HG03064 (cell line): ENCODE data around the gene LBHD2.

Experiments
- ATAC-seq: cut with Tn5 transposase; IDR thresholded peaks from one replicate; pipeline ENCODE4 v1.9.1; 2021; ENCODE audit warnings: low read depth; ENCODE audit not compliant: unreplicated experiment

Gene LBHD2

DNA sequence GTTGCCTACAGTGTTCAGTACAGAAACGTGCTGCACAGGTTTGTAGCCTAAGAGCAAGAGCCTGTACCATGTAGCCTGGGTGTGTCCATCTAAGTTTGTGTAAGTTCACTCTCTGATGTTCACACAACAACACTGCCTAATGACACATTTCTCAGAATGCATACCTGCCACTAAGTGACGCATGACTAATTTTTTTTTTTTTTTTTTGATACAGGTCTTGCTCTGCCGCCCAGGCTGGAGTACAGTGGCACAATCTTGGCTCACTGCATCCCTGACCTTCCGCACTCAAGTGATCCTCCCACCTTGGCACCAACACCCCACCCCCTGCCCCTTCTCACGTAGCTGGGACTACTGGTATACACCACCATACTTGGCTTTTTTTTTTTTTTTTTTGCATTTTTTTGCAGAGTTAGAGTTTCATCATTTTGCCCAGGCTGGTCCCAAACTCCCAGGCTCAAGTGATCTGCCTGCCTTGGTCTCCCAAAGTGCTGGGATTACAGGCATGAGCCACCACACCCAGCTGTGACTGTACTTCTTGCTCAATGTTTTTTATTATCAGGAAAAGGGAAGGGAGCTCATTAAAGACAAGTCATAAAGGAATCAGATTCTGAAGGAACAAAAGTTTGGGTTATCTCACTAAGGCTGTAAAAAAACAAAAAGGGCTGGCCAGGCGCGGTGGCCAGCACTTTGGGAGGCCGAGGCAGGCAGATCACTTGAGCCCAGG, 16.6 kb upstream of the LBHD2 start:
- no peak for ATAC-seq

- ATAC-seq: no peak
Measured at GRCh38 chr14:103068351-103069073, 15.5 kb upstream of the LBHD2 start.

- no peak for ATAC-seq
Measured at GRCh38 chr14:103070263-103070885, 13.6 kb upstream of the LBHD2 start.

DNA sequence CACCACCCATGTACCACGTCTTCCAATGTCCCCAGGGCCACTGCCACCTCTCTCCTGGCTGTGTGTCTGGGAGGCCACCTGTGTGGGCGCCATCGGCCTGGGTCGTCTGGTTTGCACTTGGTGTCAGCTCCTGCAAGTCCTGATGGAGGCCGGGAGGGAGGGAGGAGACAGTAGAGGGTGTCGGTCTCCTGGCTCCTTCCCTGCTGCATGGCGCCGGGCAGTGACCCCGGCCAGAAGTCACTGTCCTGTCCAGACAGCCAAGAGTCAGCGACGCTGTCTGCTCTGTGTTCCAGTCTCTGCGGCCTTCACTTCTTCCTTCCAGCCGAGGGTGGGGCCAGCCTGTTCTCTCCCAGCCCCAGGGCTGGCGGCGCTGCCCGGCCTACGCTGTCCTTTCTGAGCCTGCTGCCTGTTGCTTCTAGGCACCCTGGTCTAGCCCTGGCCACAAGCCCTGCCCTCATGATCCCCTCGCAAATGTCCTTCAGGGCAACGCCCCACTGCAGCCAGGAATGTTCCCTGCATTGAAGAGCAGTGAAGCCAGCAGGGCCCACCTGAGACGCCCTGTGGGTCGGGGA, 13.0 kb upstream of the LBHD2 start:
- no peak for ATAC-seq

- ATAC-seq: no peak
Measured at GRCh38 chr14:103071544-103072251, 12.3 kb upstream of the LBHD2 start.

GRCh38 chr14:103072595-103073366, 11.2 kb upstream of the LBHD2 start:
- ATAC-seq: no peak

DNA sequence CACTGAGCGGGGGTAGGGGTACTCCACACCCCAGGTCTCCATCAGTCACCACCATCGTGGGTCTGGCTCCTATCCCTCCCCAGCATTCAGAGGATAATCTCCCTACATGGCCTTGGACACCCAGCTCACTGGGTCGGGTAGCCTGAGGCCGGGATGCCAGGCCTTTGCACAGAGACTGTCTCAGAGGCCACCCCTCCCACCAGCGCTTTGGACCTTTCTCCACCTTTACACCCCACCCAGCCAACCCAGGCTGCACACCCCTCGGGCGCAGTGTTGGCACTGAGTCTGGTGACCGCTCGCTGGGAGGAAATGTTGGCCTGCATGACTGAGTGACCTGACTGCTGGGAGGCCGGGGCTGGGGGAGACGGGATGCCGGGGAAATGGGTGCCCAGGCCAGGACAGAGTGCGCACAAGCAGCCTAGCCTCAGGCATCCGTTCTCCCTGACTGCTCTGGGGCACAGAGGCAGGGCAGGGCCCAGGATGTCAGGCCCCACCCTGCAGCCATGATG, 10.6 kb upstream of the LBHD2 start:
- no peak for ATAC-seq

DNA sequence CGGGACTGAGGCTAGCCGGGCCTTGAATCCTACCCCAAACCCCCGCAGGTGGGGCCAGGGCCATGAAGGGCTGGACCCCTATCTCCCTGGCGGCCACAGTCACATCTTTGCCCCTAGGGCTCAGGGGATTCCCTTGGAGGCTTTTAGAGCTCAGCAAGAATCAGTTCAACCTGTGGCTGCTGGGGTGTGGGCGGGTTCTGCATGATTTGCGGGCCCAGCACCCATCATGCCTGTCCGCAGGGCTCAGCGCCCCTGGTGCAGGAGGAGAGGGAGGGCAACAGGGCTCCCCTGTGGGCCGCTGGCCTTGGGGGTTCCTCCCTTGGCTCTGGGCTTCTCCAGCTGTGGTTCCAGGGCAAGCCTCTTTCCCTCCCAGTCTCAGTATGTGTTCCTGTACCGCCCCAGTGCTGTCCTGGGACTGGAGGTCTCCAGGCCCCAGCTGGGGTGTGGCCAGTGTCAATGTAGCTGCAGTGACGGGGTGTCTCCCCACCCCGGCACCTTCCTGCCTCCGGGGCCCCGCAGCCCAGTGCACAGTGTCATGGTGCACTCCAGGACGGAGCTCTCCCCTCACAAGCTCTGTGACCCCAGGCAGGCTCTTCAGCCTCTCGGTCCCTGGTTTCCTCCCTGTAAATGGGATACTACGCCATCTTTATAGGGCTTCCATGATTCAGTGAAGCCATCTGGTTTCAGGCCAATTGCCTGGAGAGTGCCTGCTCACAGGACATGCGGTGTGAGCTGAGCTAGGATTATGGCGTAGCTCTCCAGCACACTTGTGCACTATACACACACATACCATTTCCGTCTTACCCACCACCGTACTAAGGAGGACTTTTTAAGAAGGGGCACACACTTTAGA, 9.9 kb upstream of the LBHD2 start:
- ATAC-seq: no peak

DNA sequence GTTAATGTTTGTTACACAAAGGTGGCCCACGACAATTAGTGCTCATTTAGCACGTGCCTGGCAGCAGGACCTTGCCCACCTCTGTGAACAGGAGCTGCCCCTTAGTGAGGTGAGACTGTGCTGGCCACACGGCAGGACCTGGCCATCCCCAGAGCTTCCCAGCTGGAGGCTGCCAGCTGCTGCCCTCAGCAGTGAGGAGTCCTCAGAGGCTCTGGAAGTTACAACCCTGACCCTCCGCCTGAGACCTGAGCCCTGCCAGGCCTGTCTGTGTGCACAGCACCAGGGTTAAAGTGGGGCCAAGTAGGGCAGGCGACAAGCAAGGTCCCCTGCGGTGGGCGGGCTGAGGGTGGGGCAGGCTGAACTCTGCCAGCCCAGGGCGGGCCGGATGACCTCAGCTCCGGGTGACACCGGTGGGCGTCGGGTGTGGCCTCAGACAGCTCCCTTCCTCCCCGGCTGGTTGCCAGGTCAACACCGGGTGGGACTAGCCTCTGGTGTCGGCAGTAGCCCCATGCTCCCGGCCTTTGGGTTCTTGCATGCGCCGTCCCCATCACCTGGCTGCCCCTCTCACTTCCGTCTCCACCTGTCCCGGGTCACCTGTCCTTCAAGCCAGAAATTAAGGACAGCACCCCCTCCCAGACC, 9.2 kb upstream of the LBHD2 start:
- no peak for ATAC-seq

DNA sequence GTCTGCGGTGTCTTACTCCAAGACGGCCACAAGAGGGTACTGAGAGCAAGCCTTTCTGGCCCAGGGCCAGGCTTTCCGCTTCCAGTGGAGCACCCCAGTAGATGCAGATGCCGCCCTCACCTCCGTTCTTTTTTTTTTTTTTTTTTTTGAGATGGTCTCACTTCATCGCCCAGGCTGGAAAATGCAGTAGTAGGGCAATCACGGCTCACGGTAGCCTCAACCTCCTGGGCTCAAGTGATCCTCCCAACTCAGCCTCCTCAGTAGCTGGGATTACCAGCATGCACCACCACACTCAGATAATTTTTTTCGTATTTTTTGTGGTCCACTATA, 5.6 kb upstream of the LBHD2 start:
- no peak for ATAC-seq

GRCh38 chr14:103078860-103079587, 5.0 kb upstream of the LBHD2 start:
- ATAC-seq: no peak

DNA sequence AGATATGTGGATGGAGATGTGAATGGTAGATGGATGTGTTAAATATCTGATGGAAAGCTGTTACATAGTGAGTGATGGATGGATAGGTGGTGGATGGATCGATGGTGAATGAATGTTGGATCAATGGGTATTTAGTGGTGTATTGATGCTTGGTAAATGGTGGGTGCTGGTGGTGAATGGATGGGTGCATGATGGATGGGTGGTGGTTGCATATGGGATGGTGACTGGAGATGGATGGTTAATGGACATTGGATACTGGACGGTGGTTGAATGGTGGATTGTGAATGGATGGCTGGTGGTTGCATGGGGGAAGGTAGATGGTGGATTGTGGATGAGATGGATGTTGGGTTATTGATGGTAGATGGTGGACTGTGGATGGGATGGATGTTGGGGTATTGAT, 2.1 kb upstream of the LBHD2 start:
- no peak for ATAC-seq

GRCh38 chr14:103085106-103086091, 1.4 kb downstream of the LBHD2 start:
- ATAC-seq: no peak

GRCh38 chr14:103086771-103087342, 2.8 kb downstream of the LBHD2 start:
- ATAC-seq: no peak

DNA sequence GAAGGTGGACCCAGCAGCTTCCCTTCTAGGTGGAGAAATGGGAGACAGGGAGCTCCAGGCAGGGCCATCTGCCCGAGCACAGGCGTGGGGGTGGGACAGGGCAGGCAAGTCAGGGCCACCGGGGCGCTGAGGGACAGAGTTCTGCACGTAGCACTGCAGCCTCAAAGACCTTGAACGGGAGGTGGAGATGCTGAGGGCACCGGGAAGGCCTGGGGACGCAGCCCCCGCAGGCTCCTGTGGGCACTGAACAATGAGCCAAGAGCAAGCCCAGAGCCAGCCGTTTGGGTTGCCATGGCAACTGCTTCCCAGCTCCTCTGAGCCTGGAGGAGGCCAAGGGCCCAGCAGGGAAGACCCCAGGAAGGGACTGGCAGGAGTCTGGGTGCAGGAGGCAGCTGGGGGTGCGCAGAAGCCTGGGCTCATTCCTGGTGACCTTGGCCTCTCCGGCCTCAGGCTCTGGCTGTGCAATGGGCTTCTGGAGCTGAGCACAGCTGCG, 3.4 kb downstream of the LBHD2 start:
- ATAC-seq: no peak

DNA sequence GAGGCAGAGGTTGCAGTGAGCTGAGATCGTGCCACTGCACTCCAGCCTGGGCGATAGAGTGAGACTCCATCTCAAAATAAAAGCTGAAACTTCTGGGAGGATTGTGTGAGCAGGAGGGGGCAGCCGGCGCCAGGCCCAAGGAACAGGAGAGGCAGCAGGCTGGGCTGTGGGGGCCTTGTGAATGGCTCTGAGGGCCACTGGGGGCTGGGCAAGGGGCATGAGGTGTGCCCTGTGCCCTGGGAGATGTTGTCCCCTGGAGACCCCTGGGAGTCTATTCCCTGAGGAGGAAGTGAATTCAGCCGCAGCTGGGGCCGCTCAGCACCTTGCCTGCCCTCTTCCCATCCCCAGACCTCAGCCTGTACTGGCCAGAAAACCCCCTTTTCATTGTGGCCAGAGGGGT, 4.9 kb downstream of the LBHD2 start:
- ATAC-seq: no peak
